Kidney epithelial cell (primary cell): Measurements from ENCODE around the gene BMAL2. TPM values are rescaled to one million over a fixed set of nuclear protein-coding genes. Genes with fewer than 3 reads are reported as not detected.

Source experiments
- DNase-seq: peaks from one replicate; pipeline ENCODE4 v3.0.0-alpha.2; 2010; ENCODE audit warnings: low read depth
- H3K27me3 ChIP-seq: 2 replicates; pipeline ENCODE4 v1.6.0; 2011; ENCODE audit warnings: low read length; ENCODE audit not compliant: control insufficient read depth, insufficient read depth
- H3K36me3 ChIP-seq: 2 replicates; pipeline ENCODE4 v1.5.1; 2011; ENCODE audit warnings: low read length; ENCODE audit not compliant: control insufficient read depth, insufficient read depth
- H3K4me3 ChIP-seq: 2 replicates; pipeline ENCODE4 v1.5.1; 2011; ENCODE audit warnings: low read depth, mild to moderate bottlenecking, control low read depth, low read length
- CTCF ChIP-seq: IDR thresholded peaks from 2 replicates; pipeline ENCODE4 v1.5.1; 2011; ENCODE audit warnings: mild to moderate bottlenecking, moderate library complexity, low read length, control low read depth, inconsistent platforms; ENCODE audit not compliant: insufficient read depth, poor library complexity, severe bottlenecking
- total RNA-seq: library from RNA; depleted of rRNA; stranded (reverse); fragments of >200 nt; gene quantifications from 2 replicates; pipeline ENCODE4 v1.2.3, GENCODE V29; 2015

Gene BMAL2
- total RNA-seq, 1 donor from 2014 or later, result 28.4 TPM

- Histone ChIP-seq H3K27me3 (no peaks in the 10 kb centered on the region), H3K4me3 (no peak overlapping the region), H3K36me3 (no peaks in the 10 kb centered on the region)
- no peak for DNase-seq
- TF ChIP-seq CTCF, result no peak
These were observed 28.7 kb downstream of the BMAL2 start for GRCh38 chr12:27361372-27361771.

DNA sequence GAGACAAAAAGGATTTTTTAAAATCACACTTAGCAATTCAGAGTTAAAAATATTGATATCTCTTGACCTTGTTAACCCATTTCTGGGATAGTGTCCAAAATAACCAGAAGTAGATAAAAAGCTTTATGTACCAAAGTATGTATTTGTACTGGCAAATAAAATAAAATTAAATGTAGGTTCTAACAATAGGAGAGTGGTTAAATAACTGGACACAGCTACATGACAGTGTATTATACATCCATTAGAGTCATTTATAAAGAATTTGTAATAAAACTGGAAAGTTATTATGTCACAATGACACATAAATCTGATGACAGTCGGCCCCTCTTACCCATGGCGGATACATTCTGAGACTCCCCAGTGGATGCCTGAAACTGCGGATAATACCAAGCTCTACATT lies 34.0 kb downstream of the BMAL2 start:
- no peaks in the 10 kb centered on the region for H3K36me3 ChIP-seq
- no peak for TF ChIP-seq CTCF
- DNase-seq, result no peak
- no peaks in the 10 kb centered on the region for H3K27me3 ChIP-seq
- H3K4me3 ChIP-seq, result no peak overlapping the region

DNA sequence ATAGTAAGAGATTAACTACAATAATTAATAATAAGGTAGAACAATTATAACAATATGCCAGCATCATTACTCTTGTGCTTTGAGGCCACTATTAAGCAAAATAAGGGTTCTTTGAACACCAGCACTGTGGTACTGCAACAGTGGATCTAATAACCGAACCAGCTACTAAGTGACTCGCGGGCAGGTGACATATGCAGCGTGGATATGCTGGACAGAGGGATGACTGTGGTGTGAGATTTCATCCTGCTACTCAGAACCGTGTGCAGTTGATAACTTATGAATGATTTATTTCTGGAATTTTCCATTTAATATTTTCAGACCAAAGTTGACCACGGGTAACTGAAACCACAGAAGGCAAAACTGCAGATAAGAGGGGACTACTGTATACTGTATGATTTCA lies 34.4 kb downstream of the BMAL2 start:
- no peak for DNase-seq
- Histone ChIP-seq H3K4me3 (no peak overlapping the region), H3K36me3 (no peaks in the 10 kb centered on the region), H3K27me3 (no peaks in the 10 kb centered on the region)
- TF ChIP-seq CTCF, result no peak

DNA sequence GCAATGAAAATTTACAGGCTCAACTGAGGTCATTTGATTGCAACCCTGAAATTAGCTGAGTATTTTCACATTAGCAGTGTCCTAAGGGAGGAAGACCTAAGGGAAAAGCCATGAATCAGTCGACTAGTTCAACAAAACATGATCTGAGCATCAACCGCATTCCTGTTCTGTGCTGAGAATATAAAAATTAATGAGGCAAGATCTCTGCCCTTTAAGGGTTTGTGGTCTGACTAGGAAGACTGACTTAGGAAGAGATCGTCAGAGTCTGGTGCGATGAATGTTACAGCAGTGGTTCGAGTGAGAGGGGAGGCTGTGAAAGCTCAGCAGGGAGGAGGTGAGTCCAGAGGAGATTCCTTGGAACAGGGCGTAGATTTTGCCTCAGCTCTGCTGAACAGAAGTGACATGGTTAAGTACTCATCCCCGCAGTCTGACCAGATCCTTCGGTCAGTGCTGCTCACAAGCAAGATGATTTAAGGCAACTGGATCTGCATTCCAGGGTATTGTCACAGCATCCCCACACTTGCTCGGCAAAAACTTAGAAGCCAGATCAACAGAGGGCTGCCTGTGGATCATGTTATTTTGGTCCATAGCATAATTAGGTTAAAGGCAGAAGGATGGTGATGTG lies 49.6 kb downstream of the BMAL2 start:
- no peaks in the 10 kb centered on the region for H3K27me3 ChIP-seq
- no peak for TF ChIP-seq CTCF
- DNase-seq, result peak; percentile 96
- H3K4me3 ChIP-seq, result no peak overlapping the region
- peaks cover 1% of the 10 kb centered on the region for H3K36me3 ChIP-seq

Other genes starting within 250 kb of the BMAL2 start
- gene STK38L, start 88.5 kb upstream of the BMAL2 start, total RNA-seq, result 20.3 and 28.0 TPM in 2 replicates
- 0.58 and 1.5 TPM in 2 replicates for gene SMCO2, start 113.9 kb downstream of the BMAL2 start, total RNA-seq
- gene PPFIBP1, start 191.4 kb downstream of the BMAL2 start, total RNA-seq, result 111 and 119 TPM in 2 replicates